Naive B cell (primary cell): Measurements from ENCODE around the gene CENPF. TPM values are rescaled to one million over a fixed set of nuclear protein-coding genes. Genes with fewer than 3 reads are reported as not detected.

ENCODE experiments used
- ATAC-seq, 2 donors: fragments of 150-1000 bp; cut with Tn5 transposase; 2 replicates each; pipeline ENCODE4 v1.10.0; 2021; ENCODE audit warnings: low read depth in 2 of 2, mild to moderate bottlenecking in 2 of 2, moderate library complexity in 2 of 2
- DNase-seq: peaks from one replicate; pipeline ENCODE4 v3.0.0; 2022
- H3K27ac Mint-ChIP-seq, 6 donors: one replicate each; pipeline ENCODE4 v1.8.0; 2020 to 2022; ENCODE audit warnings: mild to moderate bottlenecking in 6 of 6, mixed read lengths in 6 of 6, moderate library complexity in 5 of 6, inconsistent platforms in 2 of 6
- H3K27me3 Mint-ChIP-seq, 3 donors: one replicate each; pipeline ENCODE4 v1.8.0; 2021 to 2022; ENCODE audit warnings: mixed read lengths in 3 of 3, mild to moderate bottlenecking in 1 of 3
- H3K36me3 Mint-ChIP-seq, 2 donors: one replicate each; pipeline ENCODE4 v1.8.0; 2020 to 2022; ENCODE audit warnings: mixed read lengths in 2 of 2, inconsistent platforms in 1 of 2, mild to moderate bottlenecking in 1 of 2
- H3K4me1 Mint-ChIP-seq, 3 donors: one replicate each; pipeline ENCODE4 v1.8.0; 2020 to 2022; ENCODE audit warnings: mixed read lengths in 3 of 3, inconsistent platforms in 1 of 3, mild to moderate bottlenecking in 1 of 3, moderate library complexity in 1 of 3
- H3K4me3 Mint-ChIP-seq, 8 donors: one replicate each; pipeline ENCODE4 v1.8.0; 2020 to 2022; ENCODE audit warnings: mild to moderate bottlenecking in 8 of 8, mixed read lengths in 8 of 8, moderate library complexity in 8 of 8, inconsistent platforms in 2 of 8
- H3K9me3 Mint-ChIP-seq, 7 donors: one replicate each; pipeline ENCODE4 v1.8.0; 2020 to 2022; ENCODE audit warnings: mixed read lengths in 7 of 7, mild to moderate bottlenecking in 5 of 7, inconsistent platforms in 2 of 7, moderate library complexity in 1 of 7
- polyA plus RNA-seq, 6 donors: library from polyadenylated mRNA; unstranded; fragments of 300-500 nt; fragmentation: Illumina TruSeq; gene quantifications; one replicate each; pipeline ENCODE4 v1.2.3, GENCODE V29; 2021; ENCODE audit warnings: low read depth in 6 of 6

CENPF gene
- polyA plus RNA-seq, 6 donors from 2014 or later: 0.18 to 0.64 (median 0.38) TPM; not detected in 2

- ATAC-seq: no peak
- H3K9me3 Mint-ChIP-seq: no peaks in the 10 kb centered on the region
- no peak for DNase-seq
- no peaks in the 10 kb centered on the region for H3K27me3 Mint-ChIP-seq
- H3K36me3 Mint-ChIP-seq: no peaks in the 10 kb centered on the region
- no peak overlapping the region for H3K4me3 Mint-ChIP-seq
- no peaks in the 10 kb centered on the region for H3K4me1 Mint-ChIP-seq
- no peak overlapping the region for H3K27ac Mint-ChIP-seq
These were observed 35.4 kb downstream of the CENPF start for GRCh38 chr1:214638459-214638807.

- Mint-ChIP-seq H3K9me3 (no peaks in the 10 kb centered on the region), H3K36me3 (no peaks in the 10 kb centered on the region), H3K4me1 (no peaks in the 10 kb centered on the region), H3K27me3 (no peaks in the 10 kb centered on the region), H3K27ac (no peak overlapping the region), H3K4me3 (no peak overlapping the region)
- DNase-seq (no peak), ATAC-seq (no peak)
These were observed 36.0 kb downstream of the CENPF start for GRCh38 chr1:214638997-214639396.

DNA sequence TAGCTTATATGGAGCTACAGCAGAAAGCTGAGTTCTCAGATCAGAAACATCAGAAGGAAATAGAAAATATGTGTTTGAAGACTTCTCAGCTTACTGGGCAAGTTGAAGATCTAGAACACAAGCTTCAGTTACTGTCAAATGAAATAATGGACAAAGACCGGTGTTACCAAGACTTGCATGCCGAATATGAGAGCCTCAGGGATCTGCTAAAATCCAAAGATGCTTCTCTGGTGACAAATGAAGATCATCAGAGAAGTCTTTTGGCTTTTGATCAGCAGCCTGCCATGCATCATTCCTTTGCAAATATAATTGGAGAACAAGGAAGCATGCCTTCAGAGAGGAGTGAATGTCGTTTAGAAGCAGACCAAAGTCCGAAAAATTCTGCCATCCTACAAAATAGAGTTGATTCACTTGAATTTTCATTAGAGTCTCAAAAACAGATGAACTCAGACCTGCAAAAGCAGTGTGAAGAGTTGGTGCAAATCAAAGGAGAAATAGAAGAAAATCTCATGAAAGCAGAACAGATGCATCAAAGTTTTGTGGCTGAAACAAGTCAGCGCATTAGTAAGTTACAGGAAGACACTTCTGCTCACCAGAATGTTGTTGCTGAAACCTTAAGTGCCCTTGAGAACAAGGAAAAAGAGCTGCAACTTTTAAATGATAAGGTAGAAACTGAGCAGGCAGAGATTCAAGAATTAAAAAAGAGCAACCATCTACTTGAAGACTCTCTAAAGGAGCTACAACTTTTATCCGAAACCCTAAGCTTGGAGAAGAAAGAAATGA is 37.6 kb downstream of the CENPF start:
- DNase-seq (no peak), ATAC-seq (no peak)
- Mint-ChIP-seq H3K36me3 (no peaks in the 10 kb centered on the region), H3K27ac (no peak overlapping the region), H3K4me3 (no peak overlapping the region), H3K27me3 (no peaks in the 10 kb centered on the region), H3K4me1 (no peaks in the 10 kb centered on the region), H3K9me3 (no peaks in the 10 kb centered on the region)

GRCh38 chr1:214641214-214641895 is 38.4 kb downstream of the CENPF start:
- Mint-ChIP-seq H3K4me1 (no peaks in the 10 kb centered on the region), H3K36me3 (no peaks in the 10 kb centered on the region), H3K27me3 (no peaks in the 10 kb centered on the region), H3K27ac (no peak overlapping the region), H3K4me3 (no peak overlapping the region), H3K9me3 (no peaks in the 10 kb centered on the region)
- DNase-seq (no peak), ATAC-seq (no peak)

DNA sequence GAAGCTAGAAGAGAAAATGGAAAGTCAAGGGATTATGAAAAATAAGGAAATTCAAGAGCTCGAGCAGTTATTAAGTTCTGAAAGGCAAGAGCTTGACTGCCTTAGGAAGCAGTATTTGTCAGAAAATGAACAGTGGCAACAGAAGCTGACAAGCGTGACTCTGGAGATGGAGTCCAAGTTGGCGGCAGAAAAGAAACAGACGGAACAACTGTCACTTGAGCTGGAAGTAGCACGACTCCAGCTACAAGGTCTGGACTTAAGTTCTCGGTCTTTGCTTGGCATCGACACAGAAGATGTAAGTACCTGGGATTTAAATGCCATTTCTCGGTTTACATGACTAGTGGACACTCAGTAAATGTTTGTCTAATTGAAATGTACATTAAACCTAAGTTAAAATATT is 40.0 kb downstream of the CENPF start:
- H3K27me3 Mint-ChIP-seq: no peaks in the 10 kb centered on the region
- H3K36me3 Mint-ChIP-seq: no peaks in the 10 kb centered on the region
- H3K9me3 Mint-ChIP-seq: no peaks in the 10 kb centered on the region
- no peak for DNase-seq
- H3K27ac Mint-ChIP-seq: no peak overlapping the region
- no peaks in the 10 kb centered on the region for H3K4me1 Mint-ChIP-seq
- H3K4me3 Mint-ChIP-seq: no peak overlapping the region
- no peak for ATAC-seq

DNA sequence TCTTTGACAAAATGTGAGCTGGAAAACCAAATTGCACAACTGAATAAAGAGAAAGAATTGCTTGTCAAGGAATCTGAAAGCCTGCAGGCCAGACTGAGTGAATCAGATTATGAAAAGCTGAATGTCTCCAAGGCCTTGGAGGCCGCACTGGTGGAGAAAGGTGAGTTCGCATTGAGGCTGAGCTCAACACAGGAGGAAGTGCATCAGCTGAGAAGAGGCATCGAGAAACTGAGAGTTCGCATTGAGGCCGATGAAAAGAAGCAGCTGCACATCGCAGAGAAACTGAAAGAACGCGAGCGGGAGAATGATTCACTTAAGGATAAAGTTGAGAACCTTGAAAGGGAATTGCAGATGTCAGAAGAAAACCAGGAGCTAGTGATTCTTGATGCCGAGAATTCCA is 42.7 kb downstream of the CENPF start:
- H3K4me1 Mint-ChIP-seq: no peaks in the 10 kb centered on the region
- DNase-seq: no peak
- no peak overlapping the region for H3K4me3 Mint-ChIP-seq
- no peak for ATAC-seq
- H3K9me3 Mint-ChIP-seq: no peaks in the 10 kb centered on the region
- no peak overlapping the region for H3K27ac Mint-ChIP-seq
- H3K27me3 Mint-ChIP-seq: no peaks in the 10 kb centered on the region
- H3K36me3 Mint-ChIP-seq: no peaks in the 10 kb centered on the region

- DNase-seq: no peak
- H3K4me1 Mint-ChIP-seq: no peaks in the 10 kb centered on the region
- H3K36me3 Mint-ChIP-seq: no peaks in the 10 kb centered on the region
- no peaks in the 10 kb centered on the region for H3K9me3 Mint-ChIP-seq
- ATAC-seq: no peak
- no peaks in the 10 kb centered on the region for H3K27me3 Mint-ChIP-seq
- H3K4me3 Mint-ChIP-seq: no peak overlapping the region
- no peak overlapping the region for H3K27ac Mint-ChIP-seq
These were observed 45.8 kb downstream of the CENPF start for GRCh38 chr1:214648801-214649200.

DNA sequence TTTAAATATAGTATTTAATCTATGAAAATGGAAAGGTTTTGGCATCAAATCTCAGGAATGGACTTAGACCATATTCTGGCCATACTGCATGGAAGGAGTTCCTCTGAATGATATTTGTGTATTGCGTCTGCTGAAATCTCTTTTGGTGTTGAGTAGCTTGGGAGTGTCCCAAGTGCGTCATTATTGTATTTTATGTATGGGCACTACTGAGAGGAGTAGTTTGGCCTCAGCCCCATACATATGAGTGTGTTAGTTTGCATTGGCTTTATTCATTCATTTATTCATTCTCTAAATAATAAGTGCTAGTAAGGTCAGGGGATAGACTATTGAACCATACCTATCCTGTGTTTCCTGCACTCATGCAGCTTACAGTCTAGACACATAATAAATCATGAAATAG is 46.6 kb downstream of the CENPF start:
- Mint-ChIP-seq H3K27me3 (no peaks in the 10 kb centered on the region), H3K27ac (no peak overlapping the region)

GRCh38 chr1:214650664-214651063 is 47.7 kb downstream of the CENPF start:
- Mint-ChIP-seq H3K4me3 (no peak overlapping the region), H3K9me3 (no peaks in the 10 kb centered on the region), H3K36me3 (no peaks in the 10 kb centered on the region), H3K4me1 (no peaks in the 10 kb centered on the region), H3K27ac (no peak overlapping the region), H3K27me3 (no peaks in the 10 kb centered on the region)
- DNase-seq: no peak
- ATAC-seq: no peak

More for the DNA sequence above, 46.6 kb downstream of the CENPF start:
- Mint-ChIP-seq H3K36me3 (no peaks in the 10 kb centered on the region), H3K4me3 (no peak overlapping the region), H3K9me3 (no peaks in the 10 kb centered on the region), H3K4me1 (no peaks in the 10 kb centered on the region)
- no peak for DNase-seq
- no peak for ATAC-seq

- Mint-ChIP-seq H3K36me3 (no peaks in the 10 kb centered on the region), H3K27me3 (no peaks in the 10 kb centered on the region)
- ATAC-seq: no peak
These were observed 54.3 kb downstream of the CENPF start for GRCh38 chr1:214657299-214657698.

GRCh38 chr1:214658175-214658574 is 55.2 kb downstream of the CENPF start:
- Mint-ChIP-seq H3K4me1 (no peaks in the 10 kb centered on the region), H3K9me3 (no peaks in the 10 kb centered on the region), H3K36me3 (no peaks in the 10 kb centered on the region), H3K4me3 (no peak overlapping the region), H3K27ac (no peak overlapping the region), H3K27me3 (no peaks in the 10 kb centered on the region)
- ATAC-seq (no peak), DNase-seq (no peak)

More at GRCh38 chr1:214657299-214657698, 54.3 kb downstream of the CENPF start:
- DNase-seq: no peak
- no peaks in the 10 kb centered on the region for H3K9me3 Mint-ChIP-seq
- H3K4me3 Mint-ChIP-seq: no peak overlapping the region
- H3K4me1 Mint-ChIP-seq: no peaks in the 10 kb centered on the region
- no peak overlapping the region for H3K27ac Mint-ChIP-seq

DNA sequence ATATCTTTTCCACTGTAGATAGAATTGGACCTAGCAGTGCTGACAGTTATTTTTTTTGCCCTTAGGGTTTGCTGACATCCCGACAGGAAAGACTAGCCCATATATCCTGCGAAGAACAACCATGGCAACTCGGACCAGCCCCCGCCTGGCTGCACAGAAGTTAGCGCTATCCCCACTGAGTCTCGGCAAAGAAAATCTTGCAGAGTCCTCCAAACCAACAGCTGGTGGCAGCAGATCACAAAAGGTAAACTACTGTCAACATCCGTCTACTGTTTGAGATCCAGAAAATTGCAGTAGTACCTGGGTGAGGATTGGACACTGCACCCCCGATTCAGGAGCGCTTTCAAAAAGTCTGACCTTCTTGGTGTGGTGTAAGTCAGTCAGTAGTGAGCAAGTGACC is 55.8 kb downstream of the CENPF start:
- Mint-ChIP-seq H3K27me3 (no peaks in the 10 kb centered on the region), H3K27ac (no peak overlapping the region), H3K4me3 (no peak overlapping the region), H3K4me1 (no peaks in the 10 kb centered on the region), H3K9me3 (no peaks in the 10 kb centered on the region), H3K36me3 (no peaks in the 10 kb centered on the region)
- ATAC-seq: no peak
- no peak for DNase-seq

DNA sequence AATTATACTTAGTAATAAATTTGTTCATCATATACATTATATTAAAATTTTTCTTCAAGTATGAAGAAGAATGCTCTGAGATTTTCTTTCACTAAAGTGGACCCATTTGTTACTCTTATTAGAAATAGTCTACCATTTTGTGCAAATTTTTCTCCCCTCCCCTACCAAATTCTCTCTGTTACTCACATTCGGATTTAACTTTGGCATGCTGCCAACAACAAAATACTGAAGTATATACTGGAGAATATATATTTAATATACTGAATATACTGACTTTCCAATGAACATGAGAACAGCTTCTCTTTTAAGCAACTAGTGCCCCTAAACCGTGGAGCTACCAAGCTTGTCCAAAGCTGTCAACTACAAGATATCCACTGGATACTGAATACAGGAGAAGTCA is 57.2 kb downstream of the CENPF start:
- no peak overlapping the region for H3K4me3 Mint-ChIP-seq
- H3K27ac Mint-ChIP-seq: no peak overlapping the region
- no peak for ATAC-seq
- H3K27me3 Mint-ChIP-seq: no peaks in the 10 kb centered on the region
- H3K36me3 Mint-ChIP-seq: no peaks in the 10 kb centered on the region
- H3K9me3 Mint-ChIP-seq: no peaks in the 10 kb centered on the region
- no peaks in the 10 kb centered on the region for H3K4me1 Mint-ChIP-seq
- DNase-seq: no peak

GRCh38 chr1:214660900-214661299 is 57.9 kb downstream of the CENPF start:
- no peak for DNase-seq

More at GRCh38 chr1:214660900-214661299, 57.9 kb downstream of the CENPF start:
- no peaks in the 10 kb centered on the region for H3K27me3 Mint-ChIP-seq
- H3K4me3 Mint-ChIP-seq: no peak overlapping the region
- no peaks in the 10 kb centered on the region for H3K36me3 Mint-ChIP-seq
- no peak overlapping the region for H3K27ac Mint-ChIP-seq
- ATAC-seq: no peak
- H3K4me1 Mint-ChIP-seq: no peaks in the 10 kb centered on the region
- H3K9me3 Mint-ChIP-seq: no peaks in the 10 kb centered on the region
